ENCODE measurements around the gene KRT39. TPM values are rescaled to one million over a fixed set of nuclear protein-coding genes. Genes with fewer than 3 reads are reported as not detected.

The KRT39 gene
- total and polyA plus RNA-seq, 2 of the 13 experiments (the other 11 are each of a cell fraction or from before 2014, with no cell fraction given) = 0.07 to 1.2 TPM

DNA sequence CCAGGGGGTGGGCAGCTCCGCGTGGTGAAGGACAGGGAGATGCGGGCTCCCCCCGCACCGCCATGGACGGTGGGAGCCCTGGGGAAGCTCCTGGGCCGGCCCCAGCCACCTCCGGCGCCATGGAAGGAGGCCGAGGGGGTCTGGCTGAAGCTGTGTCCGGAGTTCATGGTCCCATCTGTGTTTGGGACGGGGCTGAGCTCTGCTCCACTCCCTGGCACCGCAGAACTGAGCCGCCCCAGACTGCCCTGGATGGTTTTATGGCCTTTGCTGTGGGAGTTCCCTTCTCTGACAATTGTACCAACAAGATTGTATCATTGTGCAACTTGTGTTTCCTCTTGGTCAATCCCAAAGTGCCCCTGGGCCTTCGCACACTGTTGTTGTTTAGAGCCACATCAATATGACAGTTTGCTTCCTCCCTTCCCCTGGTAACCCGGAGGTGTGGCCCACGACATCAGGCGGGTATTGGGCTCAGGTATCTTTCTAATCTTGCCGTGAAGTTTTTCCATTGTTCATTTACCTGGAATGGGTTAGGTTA lies 30.2 kb downstream of the KRT39 start (continued):
- peak; percentile 25 for TF ChIP-seq ZNF331 (CRISPR knock-in tag; IDR thresholded peaks at IDR 0.05)
- no peak for TF ChIP-seq ZNF550 (CRISPR knock-in tag; IDR thresholded peaks at IDR 0.05; ENCODE audit: borderline replicate concordance)
- TF ChIP-seq ZMAT3 (CRISPR knock-in tag; conservative IDR thresholded peaks at IDR 0.05) = no peak
- TF ChIP-seq, protein P1, sequence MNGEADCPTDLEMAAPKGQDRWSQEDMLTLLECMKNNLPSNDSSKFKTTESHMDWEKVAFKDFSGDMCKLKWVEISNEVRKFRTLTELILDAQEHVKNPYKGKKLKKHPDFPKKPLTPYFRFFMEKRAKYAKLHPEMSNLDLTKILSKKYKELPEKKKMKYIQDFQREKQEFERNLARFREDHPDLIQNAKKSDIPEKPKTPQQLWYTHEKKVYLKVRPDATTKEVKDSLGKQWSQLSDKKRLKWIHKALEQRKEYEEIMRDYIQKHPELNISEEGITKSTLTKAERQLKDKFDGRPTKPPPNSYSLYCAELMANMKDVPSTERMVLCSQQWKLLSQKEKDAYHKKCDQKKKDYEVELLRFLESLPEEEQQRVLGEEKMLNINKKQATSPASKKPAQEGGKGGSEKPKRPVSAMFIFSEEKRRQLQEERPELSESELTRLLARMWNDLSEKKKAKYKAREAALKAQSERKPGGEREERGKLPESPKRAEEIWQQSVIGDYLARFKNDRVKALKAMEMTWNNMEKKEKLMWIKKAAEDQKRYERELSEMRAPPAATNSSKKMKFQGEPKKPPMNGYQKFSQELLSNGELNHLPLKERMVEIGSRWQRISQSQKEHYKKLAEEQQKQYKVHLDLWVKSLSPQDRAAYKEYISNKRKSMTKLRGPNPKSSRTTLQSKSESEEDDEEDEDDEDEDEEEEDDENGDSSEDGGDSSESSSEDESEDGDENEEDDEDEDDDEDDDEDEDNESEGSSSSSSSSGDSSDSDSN (CRISPR knock-in tag; IDR thresholded peaks at IDR 0.05) = 0 out of 2 replicates have a peak, but pooled peaks have one; percentile 44
- no peak for TF ChIP-seq ZFP36L2 (CRISPR knock-in tag; IDR thresholded peaks at IDR 0.05)
- peak; percentile 24 for TF ChIP-seq FOSL2 (CRISPR knock-in tag; IDR thresholded peaks at IDR 0.05)
- TF ChIP-seq CEBPZ (IDR thresholded peaks at IDR 0.05; ENCODE audit: low read length) = no peak
- TF ChIP-seq ZNF230 (CRISPR knock-in tag; IDR thresholded peaks at IDR 0.05) = no peak
- TF ChIP-seq ZNF607 (CRISPR knock-in tag; IDR thresholded peaks at IDR 0.05; ENCODE audit: borderline replicate concordance) = no peak
- peak; percentile 24 for TF ChIP-seq MED8 (CRISPR knock-in tag; IDR thresholded peaks at IDR 0.05; ENCODE audit: insufficient replicate concordance)
- TF ChIP-seq EED (CRISPR knock-in tag; IDR thresholded peaks at IDR 0.05) = 0 out of 2 replicates have a peak, but pooled peaks have one; percentile 51
- TF ChIP-seq RNF2 (conservative IDR thresholded peaks at IDR 0.05; ENCODE audit: low read depth) = no peak
- TF ChIP-seq ZKSCAN5 (CRISPR knock-in tag; IDR thresholded peaks at IDR 0.05) = no peak
- peak; percentile 51 for TF ChIP-seq ZFX (CRISPR knock-in tag; IDR thresholded peaks at IDR 0.05; ENCODE audit: low read depth)
- TF ChIP-seq IRF2 (CRISPR knock-in tag; IDR thresholded peaks at IDR 0.05) = no peak
- TF ChIP-seq, protein P2, sequence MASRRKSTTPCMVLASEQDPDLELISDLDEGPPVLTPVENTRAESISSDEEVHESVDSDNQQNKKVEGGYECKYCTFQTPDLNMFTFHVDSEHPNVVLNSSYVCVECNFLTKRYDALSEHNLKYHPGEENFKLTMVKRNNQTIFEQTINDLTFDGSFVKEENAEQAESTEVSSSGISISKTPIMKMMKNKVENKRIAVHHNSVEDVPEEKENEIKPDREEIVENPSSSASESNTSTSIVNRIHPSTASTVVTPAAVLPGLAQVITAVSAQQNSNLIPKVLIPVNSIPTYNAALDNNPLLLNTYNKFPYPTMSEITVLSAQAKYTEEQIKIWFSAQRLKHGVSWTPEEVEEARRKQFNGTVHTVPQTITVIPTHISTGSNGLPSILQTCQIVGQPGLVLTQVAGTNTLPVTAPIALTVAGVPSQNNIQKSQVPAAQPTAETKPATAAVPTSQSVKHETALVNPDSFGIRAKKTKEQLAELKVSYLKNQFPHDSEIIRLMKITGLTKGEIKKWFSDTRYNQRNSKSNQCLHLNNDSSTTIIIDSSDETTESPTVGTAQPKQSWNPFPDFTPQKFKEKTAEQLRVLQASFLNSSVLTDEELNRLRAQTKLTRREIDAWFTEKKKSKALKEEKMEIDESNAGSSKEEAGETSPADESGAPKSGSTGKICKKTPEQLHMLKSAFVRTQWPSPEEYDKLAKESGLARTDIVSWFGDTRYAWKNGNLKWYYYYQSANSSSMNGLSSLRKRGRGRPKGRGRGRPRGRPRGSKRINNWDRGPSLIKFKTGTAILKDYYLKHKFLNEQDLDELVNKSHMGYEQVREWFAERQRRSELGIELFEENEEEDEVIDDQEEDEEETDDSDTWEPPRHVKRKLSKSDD (CRISPR knock-in tag; IDR thresholded peaks at IDR 0.05; ENCODE audit: low read depth) = no peak
- TF ChIP-seq, protein P3, sequence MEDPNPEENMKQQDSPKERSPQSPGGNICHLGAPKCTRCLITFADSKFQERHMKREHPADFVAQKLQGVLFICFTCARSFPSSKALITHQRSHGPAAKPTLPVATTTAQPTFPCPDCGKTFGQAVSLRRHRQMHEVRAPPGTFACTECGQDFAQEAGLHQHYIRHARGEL (CRISPR knock-in tag; IDR thresholded peaks at IDR 0.05) = no peak
- no peak for TF ChIP-seq SNAPC2 (CRISPR knock-in tag; IDR thresholded peaks at IDR 0.05)

All from HepG2 (cell line).